Liver (tissue), 9 donors: ENCODE measurements around the gene PRELID3B. TPM values are rescaled to one million over a fixed set of nuclear protein-coding genes. Genes with fewer than 3 reads are reported as not detected.

Experiments used
- DNase-seq: peaks from one replicate; pipeline ENCODE4 v3.0.0-alpha.2; 2017; ENCODE audit warnings: low spot score
- H3K27ac ChIP-seq, 2 donors: one replicate each; pipeline ENCODE4 v1.7.0; 2013; ENCODE audit warnings: inconsistent platforms in 2 of 2, low read length in 2 of 2, control low read depth in 1 of 2, low read depth in 1 of 2, mild to moderate bottlenecking in 1 of 2
- H3K27me3 ChIP-seq, 4 donors: one replicate each; pipeline versions ENCODE4 v1.6.1 to v1.7.0; 2013; ENCODE audit warnings: low read length in 3 of 4, inconsistent platforms in 1 of 4, mild to moderate bottlenecking in 1 of 4, moderate library complexity in 1 of 4; ENCODE audit not compliant: control insufficient read depth in 4 of 4, insufficient read depth in 4 of 4
- H3K36me3 ChIP-seq, 4 donors: one replicate each; pipeline versions ENCODE4 v1.6.1 to v1.7.0; 2013; ENCODE audit warnings: low read length in 3 of 4, mild to moderate bottlenecking in 3 of 4, low read depth in 1 of 4, moderate library complexity in 1 of 4; ENCODE audit not compliant: control insufficient read depth in 4 of 4, insufficient read depth in 3 of 4
- H3K4me1 ChIP-seq, 4 donors: one replicate each; pipeline versions ENCODE4 v1.6.1 to v1.7.0; 2013; ENCODE audit warnings: low read length in 3 of 4, mild to moderate bottlenecking in 3 of 4, moderate library complexity in 1 of 4; ENCODE audit not compliant: control insufficient read depth in 4 of 4, insufficient read depth in 4 of 4
- H3K4me3 ChIP-seq, 3 donors: one replicate each; pipeline versions ENCODE4 v1.6.1 to v1.7.0; 2013; ENCODE audit warnings: low read length in 3 of 3, control low read depth in 1 of 3, low read depth in 1 of 3, mild to moderate bottlenecking in 1 of 3
- H3K9ac ChIP-seq, 2 donors: one replicate each; pipeline ENCODE4 v1.7.0; 2013; ENCODE audit warnings: low read length in 2 of 2, mild to moderate bottlenecking in 2 of 2, moderate library complexity in 2 of 2, control low read depth in 1 of 2, low read depth in 1 of 2
- H3K9me3 ChIP-seq, 4 donors: one replicate each; pipeline versions ENCODE4 v1.6.1 to v1.7.0; 2013; ENCODE audit warnings: low read length in 3 of 4; ENCODE audit not compliant: control insufficient read depth in 4 of 4
- ATF3 ChIP-seq: IDR thresholded peaks from 2 replicates; pipeline ENCODE4 v1.6.1; 2016; ENCODE audit warnings: antibody characterized with exemption
- EGR1 ChIP-seq, 2 donors: IDR thresholded peaks; 2 replicates each; pipeline ENCODE4 v1.6.1; 2016 to 2018; ENCODE audit warnings: antibody characterized with exemption in 2 of 2, low read depth in 2 of 2
- FOXA2 ChIP-seq: IDR thresholded peaks from 2 replicates; pipeline ENCODE4 v1.6.1; 2016; ENCODE audit warnings: antibody characterized with exemption
- GABPA ChIP-seq, 2 donors: IDR thresholded peaks in 1 of 2; conservative IDR thresholded peaks in 1 of 2; 2 replicates each; pipeline ENCODE4 v1.6.1; 2016; ENCODE audit warnings: antibody characterized with exemption in 2 of 2, mild to moderate bottlenecking in 1 of 2, moderate library complexity in 1 of 2
- HNF4A ChIP-seq, 2 donors: conservative IDR thresholded peaks; 2 replicates each; pipeline ENCODE4 v1.6.1; 2016; ENCODE audit warnings: antibody characterized with exemption in 2 of 2, mild to moderate bottlenecking in 2 of 2
- HNF4G ChIP-seq: IDR thresholded peaks from 2 replicates; pipeline ENCODE4 v1.6.1; 2016; ENCODE audit warnings: antibody characterized with exemption
- JUND ChIP-seq, 2 donors: IDR thresholded peaks; 2 replicates each; pipeline ENCODE4 v1.6.1; 2016; ENCODE audit warnings: antibody characterized with exemption in 2 of 2
- MAX ChIP-seq: IDR thresholded peaks from 2 replicates; pipeline ENCODE4 v1.6.1; 2016; ENCODE audit warnings: antibody characterized with exemption
- NR2F2 ChIP-seq: IDR thresholded peaks from 2 replicates; pipeline ENCODE4 v1.6.1; 2016; ENCODE audit warnings: antibody characterized with exemption
- RAD21 ChIP-seq, 2 donors: IDR thresholded peaks; 2 replicates each; pipeline ENCODE4 v1.6.1; 2016; ENCODE audit warnings: antibody characterized with exemption in 2 of 2, mild to moderate bottlenecking in 2 of 2
- REST ChIP-seq: IDR thresholded peaks from 2 replicates; pipeline ENCODE4 v1.6.1; 2016; ENCODE audit warnings: antibody characterized with exemption, mild to moderate bottlenecking
- RXRA ChIP-seq, 2 donors: IDR thresholded peaks; 2 replicates each; pipeline ENCODE4 v1.6.1; 2017 to 2018; ENCODE audit warnings: antibody characterized with exemption in 2 of 2, mild to moderate bottlenecking in 1 of 2
- TAF1 ChIP-seq: conservative IDR thresholded peaks from 2 replicates; pipeline ENCODE4 v1.6.1; 2016; ENCODE audit warnings: antibody characterized with exemption, mild to moderate bottlenecking
- YY1 ChIP-seq: IDR thresholded peaks from 2 replicates; pipeline ENCODE4 v1.6.1; 2016; ENCODE audit warnings: antibody characterized with exemption, mild to moderate bottlenecking
- ZBTB33 ChIP-seq: IDR thresholded peaks from 2 replicates; pipeline ENCODE4 v1.6.1; 2016; ENCODE audit warnings: antibody characterized with exemption
- WGBS: extraction: QIAGEN DNeasy Blood & Tissue Kit; methylation state at CpG from one replicate; pipeline ENCODE4 v1.1.7; 2013; 5-methylcytosine and 5-hydroxymethylcytosine counted together
- polyA plus RNA-seq, 2 donors: library from polyadenylated mRNA; stranded (reverse) in 1 of 2; unstranded in 1 of 2; fragments of 200-250 nt in 1 of 2; fragments of >200 nt in 1 of 2; fragmentation: Nextera tagmentation in 1 of 2; extraction: Ambion mirVana in 1 of 2; gene quantifications; one replicate each; pipeline versions ENCODE4 v1.2.1 to v1.2.3, GENCODE V29; 2013 to 2015
- total RNA-seq, 2 donors: library from RNA; depleted of rRNA; stranded (reverse); fragments of >200 nt; gene quantifications; one replicate each; pipeline ENCODE4 v1.2.3, GENCODE V29; 2014
- donor health status: healthy.
- donor health status: healthy.
- donor health status: healthy.
- donor health status: healthy.
- donor health status: healthy.

Gene PRELID3B
- total and polyA plus RNA-seq, 4 donors: 18.2 to 38.1 (median 25.3) TPM

GRCh38 chr20:59025086-59025485, 17.5 kb downstream of the PRELID3B start:
- Histone ChIP-seq H3K27me3 (no peaks in the 10 kb centered on the region), H3K4me1 (peaks cover 3 to 26% (median 13%) of the 10 kb centered on the region in 4 donors), H3K27ac (no peak overlapping the region), H3K9me3 (no peaks in the 10 kb centered on the region), H3K36me3 (peaks cover 8 to 45% (median 23%) of the 10 kb centered on the region in 4 donors), H3K9ac (no peak overlapping the region), H3K4me3 (no peak overlapping the region)
- 59% methylated on average over 2 of the region's 2 CpGs for WGBS
- TF ChIP-seq ZBTB33 (no peak), ATF3 (no peak), TAF1 (no peak), RAD21 (IDR thresholded peaks at IDR 0.05) (no peak), HNF4G (no peak), JUND (IDR thresholded peaks at IDR 0.05) (no peak), FOXA2 (no peak), RXRA (IDR thresholded peaks at IDR 0.05) (no peak)
- DNase-seq: no peak

- H3K27ac ChIP-seq: no peak overlapping the region
- 97% methylated on average over 24 of the region's 24 CpGs for WGBS
- no peaks in the 10 kb centered on the region for H3K27me3 ChIP-seq
- peaks cover 3 to 26% (median 8%) of the 10 kb centered on the region in 4 donors for H3K4me1 ChIP-seq
- no peak overlapping the region for H3K9ac ChIP-seq
- peaks cover 8 to 38% (median 20%) of the 10 kb centered on the region in 4 donors for H3K36me3 ChIP-seq
- no peak overlapping the region for H3K4me3 ChIP-seq
- TF ChIP-seq RXRA (IDR thresholded peaks at IDR 0.05) (no peak), YY1 (no peak), HNF4A (conservative IDR thresholded peaks at IDR 0.05) (no peak), TAF1 (no peak), GABPA (IDR thresholded peaks at IDR 0.05 in 1 of 2, conservative IDR thresholded peaks at IDR 0.05 in 1 of 2) (no peak), EGR1 (IDR thresholded peaks at IDR 0.05; ENCODE audit: low read depth in 2 of 2) (no peak), REST (no peak), MAX (no peak), RAD21 (IDR thresholded peaks at IDR 0.05) (no peak), NR2F2 (no peak)
- no peak for DNase-seq
- no peaks in the 10 kb centered on the region for H3K9me3 ChIP-seq
Measured at GRCh38 chr20:59024111-59024530, 18.5 kb downstream of the PRELID3B start.
